Choroid plexus epithelial cell (primary cell): ENCODE data around the gene LARP4B.

ENCODE experiments used
- DNase-seq: peaks from one replicate; pipeline ENCODE4 v3.0.0-alpha.2; 2010; ENCODE audit warnings: low read depth
- H3K4me3 ChIP-seq: 2 replicates; pipeline ENCODE4 v1.5.1; 2011; ENCODE audit warnings: low read depth, mild to moderate bottlenecking, control low read depth, low read length, moderate library complexity
- CTCF ChIP-seq: conservative IDR thresholded peaks from 2 replicates; pipeline ENCODE4 v1.5.1; 2011; ENCODE audit warnings: low read depth, mild to moderate bottlenecking, control low read depth, inconsistent platforms, low read length, moderate library complexity

The LARP4B gene

GRCh38 chr10:898141-898540 is 33.4 kb downstream of the LARP4B start:
- H3K4me3 ChIP-seq = no peak overlapping the region
- TF ChIP-seq CTCF = no peak
- no peak for DNase-seq

- H3K4me3 ChIP-seq = no peak overlapping the region
- no peak for DNase-seq
- no peak for TF ChIP-seq CTCF
Measured at GRCh38 chr10:896982-897381, 34.5 kb downstream of the LARP4B start.

GRCh38 chr10:895324-895723 is 36.2 kb downstream of the LARP4B start:
- no peak for DNase-seq
- no peak overlapping the region for H3K4me3 ChIP-seq
- no peak for TF ChIP-seq CTCF

GRCh38 chr10:878895-879294 is 52.6 kb downstream of the LARP4B start:
- H3K4me3 ChIP-seq = no peak overlapping the region
- no peak for DNase-seq
- no peak for TF ChIP-seq CTCF

- DNase-seq = peak; percentile 56
- TF ChIP-seq CTCF = no peak
- H3K4me3 ChIP-seq = no peak overlapping the region
Measured at GRCh38 chr10:878333-878759, 53.2 kb downstream of the LARP4B start.

- no peak for DNase-seq
- H3K4me3 ChIP-seq = no peak overlapping the region
- no peak for TF ChIP-seq CTCF
Measured at GRCh38 chr10:876438-876837, 55.1 kb downstream of the LARP4B start.

- TF ChIP-seq CTCF = no peak
- no peak for DNase-seq
- H3K4me3 ChIP-seq = no peak overlapping the region
Measured at GRCh38 chr10:873020-873419, 58.5 kb downstream of the LARP4B start.
